Measurements from ENCODE around the gene MXD1. TPM values are rescaled to one million over a fixed set of nuclear protein-coding genes. Genes with fewer than 3 reads are reported as not detected.
A peak's percentile ranks its signal among the peaks of the same experiment; 100 is the strongest.

Gene MXD1
- polyA plus RNA-seq, 3 donors: 83.1 to 247 (median 112) TPM

DNA sequence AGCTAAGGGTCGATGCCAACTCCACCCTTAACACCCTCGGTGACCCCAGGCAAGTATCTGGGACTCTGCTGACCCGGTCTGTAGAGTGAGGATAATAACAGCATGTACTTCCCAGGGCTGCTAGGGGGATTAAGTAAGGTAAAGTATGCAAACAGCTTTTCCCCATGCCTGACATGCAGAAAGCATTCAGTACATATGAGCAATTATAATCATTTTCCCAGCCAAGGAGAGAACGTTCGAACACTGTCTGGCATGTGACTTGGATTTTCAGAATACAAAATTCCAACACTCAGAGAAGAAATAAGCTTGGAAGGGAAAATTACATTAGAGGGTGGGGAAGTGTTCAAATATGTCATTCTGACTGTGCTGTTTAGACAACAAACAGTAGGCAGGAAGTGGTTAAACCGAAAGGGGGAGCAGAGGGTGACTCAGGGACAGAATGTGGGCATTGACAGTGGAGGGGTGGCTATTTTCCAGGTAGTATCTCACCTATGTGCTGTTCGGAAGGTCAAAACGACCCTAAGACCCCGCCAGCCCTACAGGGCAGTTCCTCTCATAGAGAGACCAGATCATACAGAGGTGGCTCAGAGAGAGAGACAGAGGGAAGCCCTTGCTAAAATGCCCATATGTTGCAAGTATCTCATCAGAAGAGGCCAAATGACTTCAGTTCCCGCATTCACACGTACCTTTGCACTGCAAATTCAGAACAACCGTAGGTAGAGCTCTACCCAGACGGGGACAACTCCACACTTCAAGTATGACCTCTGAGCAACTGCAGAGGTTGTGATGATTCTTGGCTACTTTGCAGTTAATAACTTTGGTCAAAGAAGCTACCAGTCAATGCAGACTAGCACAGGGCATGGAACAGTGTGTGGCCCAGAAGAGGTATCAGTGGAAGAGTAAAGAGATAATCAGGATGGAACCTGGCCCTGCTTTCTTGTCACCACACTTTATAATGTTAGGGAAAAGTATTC is 31.7 kb downstream of the MXD1 start:
- Histone ChIP-seq H3K79me2 (ENCODE audit: insufficient read depth, low read length) (peaks cover 5% of the 10 kb centered on the region), H3K27ac (ENCODE audit: low read depth in 1 of 2, low read length in 2 of 2) (peak overlapping the region; percentile 71 to 92), H3K4me3 (replicated peaks in 1 of 3; ENCODE audit: low read depth in 2 of 3, low read length in 3 of 3) (peak overlapping the region in 1 of 3 experiments; percentile 53), H3K9me3 (replicated peaks in 1 of 2; ENCODE audit: control insufficient read depth in 1 of 2, insufficient read depth in 1 of 2, low read length in 2 of 2) (no peaks in the 10 kb centered on the region), H3K9ac (ENCODE audit: insufficient read depth, low read length, poor library complexity, severe bottlenecking) (peak overlapping the region; percentile 53), H2AFZ (ENCODE audit: insufficient read depth, low read depth, low read length, poor library complexity, severe bottlenecking) (no peak overlapping the region), H3K27me3 (ENCODE audit: control insufficient read depth in 2 of 2, insufficient read depth in 2 of 2, low read length in 2 of 2) (no peaks in the 10 kb centered on the region), H3K4me2 (replicated peaks; ENCODE audit: extremely low read depth, low read length, poor library complexity, severe bottlenecking) (peak overlapping the region; percentile 28), H4K20me1 (ENCODE audit: insufficient read depth, low read length) (peaks cover 9% of the 10 kb centered on the region), H3K36me3 (replicated peaks in 1 of 2; ENCODE audit: control insufficient read depth in 1 of 2, insufficient read depth in 2 of 2, low read length in 2 of 2) (peaks cover 16 to 18% of the 10 kb centered on the region in 2 donors), H3K4me1 (ENCODE audit: control insufficient read depth in 1 of 2, insufficient read depth in 2 of 2, low read length in 2 of 2) (peaks cover 61 to 65% of the 10 kb centered on the region in 2 donors)
- H3K27ac Mint-ChIP-seq: peak overlapping the region; percentile 94 to 98 (median 97)
- 16% methylated on average over 5 of the region's 13 CpGs for WGBS (ENCODE audit: insufficient coverage)
- peaks cover 0 to 2% (median 0%) of the 10 kb centered on the region in 7 donors for H3K9me3 Mint-ChIP-seq
- peaks cover 26 to 29% of the 10 kb centered on the region in 2 donors for H3K36me3 Mint-ChIP-seq
- H3K4me1 Mint-ChIP-seq: peaks cover 67% of the 10 kb centered on the region
- peak; percentile 63 to 82 (median 81) for DNase-seq
- intact Hi-C loops (cut with micrococcal nuclease): loop anchor here in 1 of 2 donors (2.0 to 5.0 kb wide), 2 partner anchors 34 to 38 kb away; no protein-coding TSS in a partner anchor
- TF ChIP-seq, protein P1, sequence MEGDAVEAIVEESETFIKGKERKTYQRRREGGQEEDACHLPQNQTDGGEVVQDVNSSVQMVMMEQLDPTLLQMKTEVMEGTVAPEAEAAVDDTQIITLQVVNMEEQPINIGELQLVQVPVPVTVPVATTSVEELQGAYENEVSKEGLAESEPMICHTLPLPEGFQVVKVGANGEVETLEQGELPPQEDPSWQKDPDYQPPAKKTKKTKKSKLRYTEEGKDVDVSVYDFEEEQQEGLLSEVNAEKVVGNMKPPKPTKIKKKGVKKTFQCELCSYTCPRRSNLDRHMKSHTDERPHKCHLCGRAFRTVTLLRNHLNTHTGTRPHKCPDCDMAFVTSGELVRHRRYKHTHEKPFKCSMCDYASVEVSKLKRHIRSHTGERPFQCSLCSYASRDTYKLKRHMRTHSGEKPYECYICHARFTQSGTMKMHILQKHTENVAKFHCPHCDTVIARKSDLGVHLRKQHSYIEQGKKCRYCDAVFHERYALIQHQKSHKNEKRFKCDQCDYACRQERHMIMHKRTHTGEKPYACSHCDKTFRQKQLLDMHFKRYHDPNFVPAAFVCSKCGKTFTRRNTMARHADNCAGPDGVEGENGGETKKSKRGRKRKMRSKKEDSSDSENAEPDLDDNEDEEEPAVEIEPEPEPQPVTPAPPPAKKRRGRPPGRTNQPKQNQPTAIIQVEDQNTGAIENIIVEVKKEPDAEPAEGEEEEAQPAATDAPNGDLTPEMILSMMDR (IDR thresholded peaks at IDR 0.05): no peak
- H3K27me3 Mint-ChIP-seq (ENCODE audit: low read depth in 3 of 3): no peaks in the 10 kb centered on the region
- H3K4me3 Mint-ChIP-seq: peak overlapping the region; percentile 51

GRCh38 chr2:69947325-69947931 is 32.5 kb downstream of the MXD1 start:
- Histone ChIP-seq H4K20me1 (ENCODE audit: insufficient read depth, low read length) (peaks cover 3% of the 10 kb centered on the region), H3K4me2 (replicated peaks; ENCODE audit: extremely low read depth, low read length, poor library complexity, severe bottlenecking) (peak overlapping the region; percentile 28), H3K27me3 (ENCODE audit: control insufficient read depth in 2 of 2, insufficient read depth in 2 of 2, low read length in 2 of 2) (no peaks in the 10 kb centered on the region), H2AFZ (ENCODE audit: insufficient read depth, low read depth, low read length, poor library complexity, severe bottlenecking) (no peak overlapping the region), H3K79me2 (ENCODE audit: insufficient read depth, low read length) (no peaks in the 10 kb centered on the region), H3K4me1 (ENCODE audit: control insufficient read depth in 1 of 2, insufficient read depth in 2 of 2, low read length in 2 of 2) (peaks cover 67 to 72% of the 10 kb centered on the region in 2 donors), H3K27ac (ENCODE audit: low read depth in 1 of 2, low read length in 2 of 2) (peak overlapping the region; percentile 11 to 92), H3K9me3 (replicated peaks in 1 of 2; ENCODE audit: control insufficient read depth in 1 of 2, insufficient read depth in 1 of 2, low read length in 2 of 2) (no peaks in the 10 kb centered on the region), H3K36me3 (replicated peaks in 1 of 2; ENCODE audit: control insufficient read depth in 1 of 2, insufficient read depth in 2 of 2, low read length in 2 of 2) (peaks cover 9 to 10% of the 10 kb centered on the region in 2 donors), H3K4me3 (replicated peaks in 1 of 3; ENCODE audit: low read depth in 2 of 3, low read length in 3 of 3) (peak overlapping the region in 1 of 3 experiments; percentile 53), H3K9ac (ENCODE audit: insufficient read depth, low read length, poor library complexity, severe bottlenecking) (no peak overlapping the region)
- peaks cover 19 to 21% of the 10 kb centered on the region in 2 donors for H3K36me3 Mint-ChIP-seq
- H3K4me1 Mint-ChIP-seq: peaks cover 69% of the 10 kb centered on the region
- H3K27me3 Mint-ChIP-seq (ENCODE audit: low read depth in 3 of 3): no peaks in the 10 kb centered on the region
- H3K27ac Mint-ChIP-seq: peak overlapping the region; percentile 94 to 98 (median 97)
- peak overlapping the region in 1 of 2 donors; percentile 51 for H3K4me3 Mint-ChIP-seq
- intact Hi-C loops (cut with micrococcal nuclease): loop anchor here in 1 of 2 donors (2.0 to 5.0 kb wide), 2 partner anchors 35 to 37 kb away; no protein-coding TSS in a partner anchor
- WGBS (ENCODE audit: insufficient coverage): 10% methylated on average over 2 of the region's 4 CpGs
- DNase-seq: peak in 2 of 3 donors; percentile 52 to 66
- H3K9me3 Mint-ChIP-seq: peaks cover 0 to 2% (median 0%) of the 10 kb centered on the region in 7 donors
- TF ChIP-seq, protein P1 (IDR thresholded peaks at IDR 0.05): no peak

Measured in CD14-positive monocyte (primary cell).